ENCODE measurements around the gene MYLIP.

DNA sequence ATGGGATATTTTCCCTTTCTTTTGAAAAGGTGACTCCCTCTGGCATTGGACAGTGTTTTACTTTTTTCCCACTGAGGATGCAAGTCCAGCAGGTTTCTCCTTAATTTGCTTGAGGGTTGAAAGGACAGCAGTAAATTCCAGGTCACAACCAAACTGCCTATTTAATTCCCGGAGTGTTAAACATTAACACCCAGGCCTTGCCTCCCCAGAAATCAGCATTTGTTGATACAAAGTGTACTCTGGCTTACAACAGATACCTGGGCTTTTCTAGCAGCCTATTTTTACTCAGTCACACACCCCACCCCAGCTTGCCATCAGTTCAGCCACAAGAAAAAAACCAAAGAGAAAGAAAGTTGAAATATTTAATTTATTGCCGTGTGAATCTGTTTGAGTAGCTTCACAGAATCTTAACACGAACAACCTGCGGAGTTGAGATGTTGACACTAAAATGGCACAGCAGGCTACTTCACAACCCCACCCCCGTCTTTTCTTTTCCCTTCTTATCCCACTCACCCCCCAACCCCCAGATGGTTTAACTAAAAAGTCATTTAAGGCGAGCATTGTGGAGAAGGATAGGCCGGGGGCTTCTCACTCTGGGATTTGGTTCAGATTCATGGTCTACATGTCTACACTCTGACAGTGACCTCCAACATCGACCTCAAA, 45.7 kb downstream of the MYLIP start:
- TF ChIP-seq GATA2 (IDR thresholded peaks at IDR 0.05; ENCODE audit: low read depth, low read length) (no peak), GATA3 (IDR thresholded peaks at IDR 0.05; ENCODE audit: low read depth, low read length) (no peak)

Measured in SH-SY5Y (cell line).